Activated CD4-positive, alpha-beta T cell treated with anti-CD3 and anti-CD28 coated beads, Interleukin-2, amount 50 U/mL, for 4 hours (primary cell): ENCODE data around the gene CYRIA.

Source experiments
- DNase-seq, 2 experiments: peaks; one replicate each; pipeline ENCODE4 v3.0.0-alpha.2; 2020

The CYRIA gene

GRCh38 chr2:16649353-16650286 is 16.0 kb downstream of the CYRIA start:
- DNase-seq, result no peak

- DNase-seq, result no peak
Measured at GRCh38 chr2:16647992-16648617, 17.5 kb downstream of the CYRIA start.

DNA sequence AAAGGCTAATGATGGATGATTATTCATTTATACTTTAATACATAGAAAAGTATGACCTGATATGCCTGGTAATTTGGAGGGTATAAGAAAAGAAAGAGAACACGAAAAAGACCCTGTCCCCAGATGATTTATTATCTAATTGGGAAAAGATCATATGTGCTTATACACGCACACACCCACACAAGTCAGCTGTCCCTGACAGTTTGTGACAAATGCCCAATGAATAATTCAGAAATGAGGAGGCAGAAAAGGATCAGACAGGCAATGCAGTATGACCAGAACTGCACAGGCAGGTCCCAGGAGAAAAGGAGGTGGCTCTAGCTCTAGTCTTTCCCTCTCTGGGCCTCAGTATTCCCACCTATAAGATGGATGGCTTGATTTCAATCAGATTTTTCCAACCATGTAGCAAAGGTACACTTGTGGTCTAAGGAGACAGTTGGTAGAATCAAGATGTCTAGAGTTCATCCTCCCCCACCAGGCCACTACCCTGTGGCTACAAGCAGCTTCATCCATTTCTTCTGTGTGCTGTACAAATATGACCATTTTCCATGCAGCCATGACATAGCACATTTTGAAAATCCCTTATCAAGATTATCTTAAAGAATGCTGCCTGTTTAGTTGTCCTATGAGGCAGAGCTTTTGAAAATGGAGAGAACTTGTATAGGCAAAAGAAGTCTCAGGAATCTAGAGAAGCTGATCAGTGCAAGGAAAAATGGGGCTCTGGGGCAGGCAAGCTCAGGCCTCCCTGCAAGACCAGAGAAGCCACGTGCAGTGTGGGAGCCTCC is 19.7 kb downstream of the CYRIA start:
- DNase-seq, result no peak

- no peak for DNase-seq
Measured at GRCh38 chr2:16645088-16645487, 20.5 kb downstream of the CYRIA start.

GRCh38 chr2:16644221-16644925 is 21.3 kb downstream of the CYRIA start:
- DNase-seq, result no peak

GRCh38 chr2:16643099-16643498 is 22.5 kb downstream of the CYRIA start:
- DNase-seq, result no peak

GRCh38 chr2:16642088-16642487 is 23.5 kb downstream of the CYRIA start:
- DNase-seq, result no peak

DNA sequence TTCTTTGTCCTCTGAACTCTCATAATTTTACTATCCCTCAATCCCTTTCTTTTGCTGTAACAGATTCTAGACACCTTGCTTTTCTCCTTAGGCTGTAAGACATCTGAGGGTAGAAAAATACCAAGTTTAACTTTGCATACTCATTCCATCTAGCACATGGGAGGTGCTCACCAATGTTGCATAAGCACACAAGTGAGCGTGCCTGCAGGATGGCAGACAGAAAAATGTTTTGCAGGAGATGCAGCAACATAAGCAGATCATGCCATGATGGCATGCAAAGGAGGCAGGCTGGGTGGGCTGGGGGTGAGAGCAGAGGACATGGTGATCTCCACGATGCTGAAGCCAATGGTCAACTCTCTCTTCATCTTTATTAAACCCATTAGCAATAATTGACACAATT is 24.1 kb downstream of the CYRIA start:
- no peak for DNase-seq

DNA sequence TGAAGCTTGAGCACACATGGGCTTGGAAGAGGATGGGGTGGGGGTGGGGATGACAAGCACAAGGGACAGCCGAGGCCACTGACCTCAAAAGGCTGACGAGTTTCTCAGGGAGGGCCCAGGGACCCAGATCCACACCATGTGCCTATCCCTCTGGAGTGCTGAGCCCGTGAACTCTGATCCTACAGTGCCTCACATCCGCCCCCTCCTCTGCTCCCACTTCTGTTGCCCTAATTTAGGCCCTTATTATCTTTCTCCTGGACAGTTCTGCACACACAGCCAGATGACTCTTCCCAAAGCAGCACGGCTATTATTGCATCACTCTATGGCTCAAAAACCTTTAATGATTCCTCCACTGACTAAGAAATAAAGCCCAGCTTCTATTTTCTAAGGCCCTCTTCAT is 24.8 kb downstream of the CYRIA start:
- DNase-seq, result no peak

GRCh38 chr2:16640001-16640700 is 25.5 kb downstream of the CYRIA start:
- DNase-seq, result no peak

DNA sequence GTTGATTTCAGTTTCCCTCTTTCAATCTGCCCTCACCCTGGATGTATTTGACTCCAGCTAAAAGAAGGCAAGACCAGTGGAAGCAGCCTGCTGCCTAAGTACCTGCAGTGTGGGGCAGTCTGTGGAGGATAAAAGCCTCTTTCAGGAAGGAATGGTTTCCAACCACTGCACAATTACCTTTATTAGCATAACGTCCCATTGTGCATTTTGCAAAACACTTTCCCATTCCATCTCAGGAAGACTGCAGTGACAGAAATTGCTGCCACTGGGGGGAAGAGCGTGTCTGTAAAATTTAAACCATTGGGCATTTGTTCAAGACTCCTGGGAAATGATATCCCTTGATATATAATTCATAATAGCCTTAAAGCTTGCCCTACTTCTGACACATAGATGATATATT is 26.2 kb downstream of the CYRIA start:
- DNase-seq, result no peak

- no peak for DNase-seq
Measured at GRCh38 chr2:16638946-16639345, 26.7 kb downstream of the CYRIA start.

GRCh38 chr2:16637304-16637703 is 28.3 kb downstream of the CYRIA start:
- DNase-seq, result no peak

DNA sequence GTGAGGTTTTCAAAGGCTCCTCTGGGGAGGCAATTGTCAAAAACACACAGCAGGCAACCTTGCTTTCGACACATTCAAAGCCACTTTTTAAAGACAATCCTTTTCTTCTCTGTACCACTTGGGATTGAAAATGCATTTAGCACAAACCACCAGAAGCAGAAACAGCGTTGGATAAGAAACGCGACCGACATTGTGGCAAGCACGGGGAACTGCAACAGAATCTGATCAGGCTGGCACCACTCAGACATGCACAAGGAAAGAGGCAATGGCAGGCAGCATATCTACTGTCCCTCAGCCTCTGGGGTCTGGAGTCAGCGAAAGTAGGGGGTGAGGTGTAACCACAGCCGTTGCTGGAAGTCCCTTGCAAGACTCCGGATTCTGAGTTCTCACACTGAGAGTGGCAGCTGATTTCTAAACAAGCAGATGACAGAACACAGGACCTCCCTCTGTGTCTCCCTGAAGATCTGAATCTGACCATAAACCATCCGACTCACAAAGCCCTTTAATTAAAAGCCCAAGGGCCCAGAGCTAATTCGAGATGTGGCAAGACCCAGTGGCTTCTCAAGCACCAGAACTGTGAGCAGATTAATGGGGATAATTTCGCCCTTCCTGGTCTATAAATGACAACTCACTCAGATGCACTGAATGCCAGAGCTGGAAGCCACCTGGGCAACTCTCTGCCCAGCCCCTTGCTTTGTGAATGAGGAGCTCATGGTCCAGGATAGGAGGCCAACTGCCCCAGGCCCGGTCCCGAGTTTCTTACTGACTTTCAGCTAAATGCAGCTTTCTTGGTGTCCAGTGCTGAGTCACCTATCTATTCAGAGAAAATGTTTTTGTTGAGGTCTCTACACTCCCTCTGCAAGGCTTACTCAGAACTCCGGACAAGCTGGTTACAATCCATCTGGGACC is 29.6 kb downstream of the CYRIA start:
- DNase-seq, result no peak

GRCh38 chr2:16633621-16634430 is 31.8 kb downstream of the CYRIA start:
- DNase-seq, result no peak

DNA sequence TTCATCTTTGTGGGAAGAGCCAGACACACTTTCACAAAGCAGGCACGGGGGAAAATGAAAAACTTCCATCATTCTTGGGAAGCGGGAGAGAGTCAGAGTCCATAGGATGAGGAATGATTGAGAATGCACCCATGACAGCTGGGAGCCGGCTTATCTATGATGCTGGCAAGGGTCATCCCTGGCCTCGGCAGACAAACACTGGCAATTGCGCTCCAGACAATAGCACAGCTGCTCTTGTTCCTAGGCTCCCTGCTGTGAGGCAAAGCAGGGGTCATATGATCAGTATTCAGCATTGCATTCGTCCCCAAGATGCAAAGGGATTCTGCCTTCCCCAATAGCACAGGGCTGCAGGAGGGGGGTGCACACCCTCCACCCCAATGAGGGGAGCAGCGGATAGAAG is 33.0 kb downstream of the CYRIA start:
- no peak for DNase-seq

GRCh38 chr2:16630463-16630862 is 35.2 kb downstream of the CYRIA start:
- DNase-seq, result no peak

GRCh38 chr2:16629770-16630169 is 35.9 kb downstream of the CYRIA start:
- DNase-seq, result no peak

GRCh38 chr2:16629044-16629443 is 36.6 kb downstream of the CYRIA start:
- no peak for DNase-seq

DNA sequence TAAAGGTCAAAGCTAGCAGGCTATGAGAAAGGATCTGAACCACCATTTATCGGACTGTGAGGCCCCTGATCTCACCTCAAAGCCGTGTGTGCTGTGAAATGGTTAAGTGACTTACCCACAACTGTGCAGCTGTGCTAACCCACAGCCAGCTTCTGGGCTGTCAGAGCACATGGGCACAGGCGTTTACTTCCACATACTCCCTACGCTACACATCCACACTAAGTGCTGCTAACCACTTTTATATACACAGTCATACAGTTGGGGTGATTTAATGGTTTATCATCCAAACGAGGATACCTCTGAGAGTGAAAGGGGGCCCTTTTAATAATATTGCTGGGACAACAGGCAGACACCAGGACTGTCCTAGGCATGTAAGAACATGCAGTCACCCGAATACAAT is 37.3 kb downstream of the CYRIA start:
- DNase-seq, result no peak
